Activated B cell treated with CpG ODN at 0.5 μM for 24 hours (primary cell): Measurements from ENCODE around the gene GSG1L. TPM values are rescaled to one million over a fixed set of nuclear protein-coding genes. Genes with fewer than 3 reads are reported as not detected.

Experiments used
- ATAC-seq: fragments of 200-7000 bp; cut with Tn5 transposase; one replicate; pipeline ENCODE4 v1.10.0; 2021; ENCODE audit warnings: low read depth, mild to moderate bottlenecking, moderate library complexity
- CTCF ChIA-PET: fragments of 350-600 bp; sonication (Branson Sonifier 250); formaldehyde crosslinking; loops from one replicate; lab custom pipeline; 2021; ENCODE audit warnings: antibody characterized with exemption; lab: Charles Lee
- POLR2A ChIA-PET: fragments of 350-600 bp; sonication (Branson Sonifier 250); formaldehyde crosslinking; loops from one replicate; lab custom pipeline; 2021; ENCODE audit warnings: antibody characterized with exemption; lab: Charles Lee
- DNase-seq: peaks from one replicate; pipeline ENCODE4 v3.0.0; 2022
- H3K27ac Mint-ChIP-seq: one replicate; pipeline ENCODE4 v1.8.0; 2020; ENCODE audit warnings: mixed read lengths
- H3K27me3 Mint-ChIP-seq: one replicate; pipeline ENCODE4 v1.8.0; 2021; ENCODE audit warnings: mixed read lengths
- H3K36me3 Mint-ChIP-seq: one replicate; pipeline ENCODE4 v1.8.0; 2021; ENCODE audit warnings: low read depth, mixed read lengths
- H3K4me1 Mint-ChIP-seq: one replicate; pipeline ENCODE4 v1.8.0; 2021; ENCODE audit warnings: mixed read lengths
- H3K4me3 Mint-ChIP-seq: one replicate; pipeline ENCODE4 v1.8.0; 2020; ENCODE audit warnings: mild to moderate bottlenecking, mixed read lengths
- H3K9me3 Mint-ChIP-seq: one replicate; pipeline ENCODE4 v1.8.0; 2020; ENCODE audit warnings: mixed read lengths
- intact Hi-C: fragments of 100-400 bp; cut with micrococcal nuclease; formaldehyde crosslinking; loops from one replicate; pipeline ENCODE4 v1.15.1; 2024
- total RNA-seq: library from RNA; stranded (reverse); gene quantifications from 2 replicates; pipeline ENCODE4 v1.2.3, GENCODE V29; 2022
- TF ChIP-seq, protein P1 (sequence below): fragments of 200-600 bp; IDR thresholded peaks from one replicate; pipeline ENCODE4 v1.8.0; 2022; ENCODE audit warnings: antibody characterized with exemption, mild to moderate bottlenecking

The GSG1L gene
- total RNA-seq, 1 donor from 2014 or later, result not detected

DNA sequence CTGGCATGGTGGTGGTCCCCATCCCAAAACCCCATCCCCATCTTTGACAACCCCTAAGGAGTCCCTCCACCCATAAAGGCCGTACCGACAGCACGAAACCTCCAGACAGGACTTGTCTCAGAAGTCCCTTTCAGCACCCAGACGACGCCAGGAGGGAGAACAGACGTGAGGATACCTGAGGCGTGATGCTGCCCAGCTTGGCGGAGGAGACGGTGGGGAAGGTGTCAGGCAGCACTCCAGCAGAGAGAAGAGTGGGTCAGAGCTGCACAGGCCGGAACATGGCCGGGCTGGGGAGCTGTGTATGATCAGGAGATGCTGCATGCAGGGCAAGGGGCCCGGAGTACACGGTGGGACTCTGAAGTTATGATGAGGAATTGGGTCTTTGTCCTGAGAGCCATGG lies 244.2 kb downstream of the GSG1L start:
- H3K27ac Mint-ChIP-seq, result no peak overlapping the region
- intact Hi-C loops, result no loop called here
- POLR2A ChIA-PET, result interaction anchor here (0.5 kb wide), 1 partner anchor 34 kb away, joined by 7 read pairs; no protein-coding TSS in a partner anchor

DNA sequence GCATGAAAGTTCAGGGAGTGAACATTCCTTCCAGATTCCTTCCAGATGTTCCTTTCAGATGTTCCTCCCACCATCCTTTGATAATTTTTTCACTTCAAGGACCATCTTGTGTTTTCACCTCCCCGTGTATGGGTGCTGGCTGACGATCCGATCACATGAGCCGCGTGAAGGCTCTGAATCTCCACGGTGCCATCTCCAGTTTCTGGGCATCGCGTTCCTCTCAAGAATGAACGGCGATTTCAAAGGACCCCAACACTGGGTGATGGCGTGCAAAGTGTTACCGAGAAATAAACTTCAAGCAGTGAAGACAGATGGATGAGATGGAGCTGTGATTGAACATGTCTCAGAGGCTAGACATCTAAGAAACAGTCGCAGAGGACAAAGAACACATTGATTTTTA lies 245.3 kb downstream of the GSG1L start:
- Mint-ChIP-seq H3K27me3 (peaks cover 11% of the 10 kb centered on the region), H3K4me1 (no peaks in the 10 kb centered on the region), H3K36me3 (no peaks in the 10 kb centered on the region), H3K9me3 (no peaks in the 10 kb centered on the region), H3K4me3 (no peak overlapping the region), H3K27ac (no peak overlapping the region)
- ChIA-PET CTCF (no interaction called here), POLR2A (no interaction called here)
- intact Hi-C loops, result no loop called here
- ATAC-seq (no peak), DNase-seq (no peak)
- TF ChIP-seq, protein P1, sequence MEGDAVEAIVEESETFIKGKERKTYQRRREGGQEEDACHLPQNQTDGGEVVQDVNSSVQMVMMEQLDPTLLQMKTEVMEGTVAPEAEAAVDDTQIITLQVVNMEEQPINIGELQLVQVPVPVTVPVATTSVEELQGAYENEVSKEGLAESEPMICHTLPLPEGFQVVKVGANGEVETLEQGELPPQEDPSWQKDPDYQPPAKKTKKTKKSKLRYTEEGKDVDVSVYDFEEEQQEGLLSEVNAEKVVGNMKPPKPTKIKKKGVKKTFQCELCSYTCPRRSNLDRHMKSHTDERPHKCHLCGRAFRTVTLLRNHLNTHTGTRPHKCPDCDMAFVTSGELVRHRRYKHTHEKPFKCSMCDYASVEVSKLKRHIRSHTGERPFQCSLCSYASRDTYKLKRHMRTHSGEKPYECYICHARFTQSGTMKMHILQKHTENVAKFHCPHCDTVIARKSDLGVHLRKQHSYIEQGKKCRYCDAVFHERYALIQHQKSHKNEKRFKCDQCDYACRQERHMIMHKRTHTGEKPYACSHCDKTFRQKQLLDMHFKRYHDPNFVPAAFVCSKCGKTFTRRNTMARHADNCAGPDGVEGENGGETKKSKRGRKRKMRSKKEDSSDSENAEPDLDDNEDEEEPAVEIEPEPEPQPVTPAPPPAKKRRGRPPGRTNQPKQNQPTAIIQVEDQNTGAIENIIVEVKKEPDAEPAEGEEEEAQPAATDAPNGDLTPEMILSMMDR, result no peak

More for the DNA sequence above, 244.2 kb downstream of the GSG1L start:
- ATAC-seq (no peak), DNase-seq (no peak)
- Mint-ChIP-seq H3K4me1 (no peaks in the 10 kb centered on the region), H3K4me3 (no peak overlapping the region), H3K9me3 (no peaks in the 10 kb centered on the region), H3K27me3 (peaks cover 11% of the 10 kb centered on the region), H3K36me3 (no peaks in the 10 kb centered on the region)
- CTCF ChIA-PET, result no interaction called here
- TF ChIP-seq, protein P1, result no peak

- Mint-ChIP-seq H3K27ac (no peak overlapping the region), H3K4me3 (no peak overlapping the region), H3K9me3 (no peaks in the 10 kb centered on the region), H3K27me3 (peaks cover 15% of the 10 kb centered on the region), H3K36me3 (no peaks in the 10 kb centered on the region), H3K4me1 (no peaks in the 10 kb centered on the region)
- intact Hi-C loops, result no loop called here
- ATAC-seq (no peak), DNase-seq (no peak)
- TF ChIP-seq, protein P1, result no peak
- POLR2A ChIA-PET, result no interaction called here
- CTCF ChIA-PET, result no interaction called here
These were observed 246.5 kb downstream of the GSG1L start for GRCh38 chr16:27817038-27817437.

DNA sequence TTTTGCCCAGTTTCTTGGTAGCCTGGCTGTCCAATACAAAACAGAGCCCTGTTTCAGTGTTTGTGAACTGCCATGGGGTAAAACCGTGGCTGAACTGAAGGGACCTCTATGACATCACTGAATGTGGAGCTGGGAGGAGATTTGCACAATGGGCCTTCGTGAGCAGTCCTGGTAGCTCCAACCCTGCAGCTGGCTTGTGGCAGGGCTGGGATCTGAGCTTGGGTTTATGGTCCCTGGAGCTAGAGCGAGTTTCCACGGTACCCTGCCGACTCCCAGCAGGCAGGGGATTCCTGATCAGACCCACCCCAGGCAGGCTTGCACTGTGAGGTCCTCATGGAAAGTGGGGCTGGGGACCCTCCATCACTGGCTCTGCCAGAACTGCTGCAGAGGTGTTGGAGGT lies 247.0 kb downstream of the GSG1L start:
- Mint-ChIP-seq H3K27ac (no peak overlapping the region), H3K36me3 (no peaks in the 10 kb centered on the region), H3K27me3 (peaks cover 15% of the 10 kb centered on the region), H3K4me3 (no peak overlapping the region), H3K9me3 (no peaks in the 10 kb centered on the region), H3K4me1 (no peaks in the 10 kb centered on the region)
- TF ChIP-seq, protein P1, result no peak
- DNase-seq (no peak), ATAC-seq (no peak)
- ChIA-PET POLR2A (no interaction called here), CTCF (no interaction called here)
- intact Hi-C loops, result no loop called here

- Mint-ChIP-seq H3K27me3 (peaks cover 14% of the 10 kb centered on the region), H3K36me3 (no peaks in the 10 kb centered on the region), H3K4me1 (no peaks in the 10 kb centered on the region), H3K9me3 (no peaks in the 10 kb centered on the region), H3K4me3 (no peak overlapping the region), H3K27ac (no peak overlapping the region)
- CTCF ChIA-PET, result no interaction called here
- DNase-seq (no peak), ATAC-seq (no peak)
- POLR2A ChIA-PET, result no interaction called here
- intact Hi-C loops, result no loop called here
- TF ChIP-seq, protein P1, result no peak
These were observed 249.9 kb downstream of the GSG1L start for GRCh38 chr16:27813591-27813990.
